Smooth muscle cell (in vitro differentiated cells): ENCODE data around the gene TMEM11. TPM values are rescaled to one million over a fixed set of nuclear protein-coding genes. Genes with fewer than 3 reads are reported as not detected.

Source experiments
- DNase-seq: peaks from one replicate; lab custom pipeline; 2025; ENCODE audit not compliant: unreplicated experiment; lab: John Stamatoyannopoulos, UW
- H2AFZ ChIP-seq: fragments of 200-600 bp; sonication (generic); 2 replicates; pipeline ENCODE4 v1.6.0; 2016; ENCODE audit warnings: antibody characterized with exemption, low read depth, mild to moderate bottlenecking
- H3F3A ChIP-seq: fragments of 200-600 bp; sonication (generic); 2 replicates; pipeline ENCODE4 v1.6.0; 2017; ENCODE audit warnings: antibody characterized with exemption, low read depth
- H3K27ac ChIP-seq: fragments of 200-600 bp; sonication (generic); 2 replicates; pipeline ENCODE4 v1.5.1; 2016; ENCODE audit warnings: low read depth, mild to moderate bottlenecking
- H3K27me3 ChIP-seq: fragments of 200-600 bp; sonication (generic); 2 replicates; pipeline ENCODE4 v1.6.1; 2016; ENCODE audit warnings: low read depth, mild to moderate bottlenecking
- H3K36me3 ChIP-seq: fragments of 200-600 bp; sonication (generic); 2 replicates; pipeline ENCODE4 v1.5.1; 2016; ENCODE audit warnings: low read depth
- H3K4me1 ChIP-seq: fragments of 200-600 bp; sonication (generic); 2 replicates; pipeline ENCODE4 v1.5.1; 2016; ENCODE audit warnings: low read depth
- H3K4me2 ChIP-seq: fragments of 200-600 bp; sonication (generic); 2 replicates; pipeline ENCODE4 v1.6.0; 2016; ENCODE audit warnings: mild to moderate bottlenecking
- H3K4me3 ChIP-seq: fragments of 200-600 bp; sonication (generic); 2 replicates; pipeline ENCODE4 v1.5.1; 2016; ENCODE audit warnings: mild to moderate bottlenecking
- H3K79me2 ChIP-seq: fragments of 200-600 bp; sonication (generic); 2 replicates; pipeline ENCODE4 v1.6.0; 2016; ENCODE audit warnings: low read depth, mild to moderate bottlenecking
- H3K9ac ChIP-seq: fragments of 200-600 bp; sonication (generic); 2 replicates; pipeline ENCODE4 v1.6.0; 2016; ENCODE audit warnings: low read depth
- H3K9me3 ChIP-seq: fragments of 200-600 bp; sonication (generic); replicated peaks from 2 replicates; pipeline ENCODE4 v1.5.1; 2016; ENCODE audit warnings: low read depth
- H4K20me1 ChIP-seq: fragments of 200-600 bp; sonication (generic); 2 replicates; pipeline ENCODE4 v1.6.0; 2016; ENCODE audit warnings: low read depth
- CTCF ChIP-seq: fragments of 200-600 bp; sonication (generic); IDR thresholded peaks from 2 replicates; pipeline ENCODE4 v1.5.1; 2017; ENCODE audit warnings: borderline replicate concordance, mild to moderate bottlenecking, antibody characterized with exemption; ENCODE audit not compliant: insufficient read depth, poor library complexity, severe bottlenecking
- WGBS: methylation state at CpG from one replicate; pipeline ENCODE4 v1.1.7; 2016; ENCODE audit warnings: low lambda C conversion rate; 5-methylcytosine and 5-hydroxymethylcytosine counted together
- polyA plus RNA-seq: library from polyadenylated mRNA; unstranded; fragments of >200 nt; fragmentation: Nextera tagmentation; extraction: Ambion mirVana; gene quantifications from 2 replicates; pipeline ENCODE4 v1.2.1, GENCODE V29; 2016
- total RNA-seq: library from RNA; depleted of rRNA; stranded (reverse); fragments of >200 nt; gene quantifications from 2 replicates; pipeline ENCODE4 v1.2.3, GENCODE V29; 2014

Gene TMEM11
- total and polyA plus RNA-seq, 2 experiments from 2014 or later: 24.0 to 80.3 TPM

- Histone ChIP-seq H3F3A (no peaks in the 10 kb centered on the region), H3K27me3 (no peaks in the 10 kb centered on the region), H3K79me2 (no peaks in the 10 kb centered on the region), H3K27ac (no peak overlapping the region), H3K4me2 (no peak overlapping the region), H2AFZ (no peak overlapping the region), H4K20me1 (peaks cover 69% of the 10 kb centered on the region), H3K36me3 (no peaks in the 10 kb centered on the region), H3K4me1 (no peaks in the 10 kb centered on the region), H3K9me3 (no peaks in the 10 kb centered on the region), H3K9ac (no peak overlapping the region), H3K4me3 (no peak overlapping the region)
- TF ChIP-seq CTCF: no peak
- WGBS: 85% methylated on average over 22 of the region's 23 CpGs
- no peak for DNase-seq
These were observed 29.7 kb upstream of the TMEM11 start for GRCh38 chr17:21243516-21244303.

GRCh38 chr17:21242780-21243515, 29.0 kb upstream of the TMEM11 start:
- TF ChIP-seq CTCF: no peak
- 92% methylated on average over 26 of the region's 26 CpGs for WGBS
- H3K27me3 ChIP-seq: no peaks in the 10 kb centered on the region
- no peak for DNase-seq
- H3F3A ChIP-seq: no peaks in the 10 kb centered on the region
- H3K27ac ChIP-seq: no peak overlapping the region
- H3K4me3 ChIP-seq: no peak overlapping the region
- no peaks in the 10 kb centered on the region for H3K4me1 ChIP-seq
- no peaks in the 10 kb centered on the region for H3K9me3 ChIP-seq
- H3K79me2 ChIP-seq: no peaks in the 10 kb centered on the region
- no peak overlapping the region for H3K4me2 ChIP-seq
- no peak overlapping the region for H2AFZ ChIP-seq
- peaks cover 61% of the 10 kb centered on the region for H4K20me1 ChIP-seq
- no peak overlapping the region for H3K9ac ChIP-seq
- no peaks in the 10 kb centered on the region for H3K36me3 ChIP-seq

GRCh38 chr17:21242026-21242697, 28.2 kb upstream of the TMEM11 start:
- H4K20me1 ChIP-seq: peaks cover 53% of the 10 kb centered on the region
- no peak overlapping the region for H3K9ac ChIP-seq
- H3K36me3 ChIP-seq: no peaks in the 10 kb centered on the region
- H3F3A ChIP-seq: no peaks in the 10 kb centered on the region
- H3K27ac ChIP-seq: no peak overlapping the region
- no peak for DNase-seq
- H3K79me2 ChIP-seq: no peaks in the 10 kb centered on the region
- H3K4me3 ChIP-seq: no peak overlapping the region
- H3K9me3 ChIP-seq: no peaks in the 10 kb centered on the region
- no peak overlapping the region for H3K4me2 ChIP-seq
- 83% methylated on average over 11 of the region's 11 CpGs for WGBS
- no peak for TF ChIP-seq CTCF
- no peaks in the 10 kb centered on the region for H3K4me1 ChIP-seq
- H3K27me3 ChIP-seq: no peaks in the 10 kb centered on the region
- H2AFZ ChIP-seq: no peak overlapping the region
